NB4 (cell line): Measurements from ENCODE around the gene MYH9.

Source experiments
- MYC ChIP-seq: IDR thresholded peaks from 2 replicates; pipeline ENCODE4 v1.6.1; 2011; ENCODE audit warnings: low read depth, low read length
- POLR2A ChIP-seq: IDR thresholded peaks from 2 replicates; pipeline ENCODE4 v1.6.1; 2011; ENCODE audit warnings: mild to moderate bottlenecking; ENCODE audit not compliant: insufficient read length; ENCODE audit errors: extremely low read depth
- TF ChIP-seq, protein P1 (sequence below): IDR thresholded peaks from one replicate; pipeline ENCODE4 v1.5.1; 2012; ENCODE audit warnings: low read depth, low read length
- TF ChIP-seq, protein P2 (sequence below): IDR thresholded peaks from 2 replicates; pipeline ENCODE4 v1.6.1; 2011; ENCODE audit warnings: low read depth, low read length

DNA sequence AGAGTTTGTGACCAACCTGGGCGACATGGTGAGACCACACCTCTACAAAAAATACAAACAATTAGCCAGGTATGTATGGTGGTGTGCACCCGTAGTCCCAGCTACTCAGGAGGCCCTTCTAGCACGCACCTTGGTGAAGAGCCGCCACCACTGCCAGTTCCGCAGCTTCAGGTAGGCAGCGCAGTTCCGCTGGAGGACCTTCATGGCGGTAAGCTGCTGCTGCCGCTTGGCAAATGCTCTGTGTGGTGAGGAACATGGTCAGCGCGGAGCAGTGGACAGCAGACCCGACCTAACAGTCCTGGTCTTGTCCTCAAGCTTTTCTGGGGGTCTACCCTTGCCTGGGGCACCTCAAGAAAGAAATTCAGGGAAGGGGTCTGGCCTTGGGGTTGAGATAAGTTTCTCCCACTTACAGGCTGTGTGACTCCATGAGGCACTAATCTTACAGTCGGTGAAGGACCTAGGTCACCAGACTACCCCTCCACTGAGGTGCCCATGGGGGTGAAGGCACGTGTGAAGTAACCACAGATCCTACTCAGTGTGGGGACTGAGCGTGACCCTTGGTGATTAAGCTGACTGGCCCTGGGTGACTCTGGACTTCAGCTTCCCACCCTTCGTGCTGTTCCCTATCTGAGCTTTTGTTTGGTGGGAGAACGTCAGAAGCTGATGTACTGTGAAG, 85.2 kb downstream of the MYH9 start:
- TF ChIP-seq, protein P1, sequence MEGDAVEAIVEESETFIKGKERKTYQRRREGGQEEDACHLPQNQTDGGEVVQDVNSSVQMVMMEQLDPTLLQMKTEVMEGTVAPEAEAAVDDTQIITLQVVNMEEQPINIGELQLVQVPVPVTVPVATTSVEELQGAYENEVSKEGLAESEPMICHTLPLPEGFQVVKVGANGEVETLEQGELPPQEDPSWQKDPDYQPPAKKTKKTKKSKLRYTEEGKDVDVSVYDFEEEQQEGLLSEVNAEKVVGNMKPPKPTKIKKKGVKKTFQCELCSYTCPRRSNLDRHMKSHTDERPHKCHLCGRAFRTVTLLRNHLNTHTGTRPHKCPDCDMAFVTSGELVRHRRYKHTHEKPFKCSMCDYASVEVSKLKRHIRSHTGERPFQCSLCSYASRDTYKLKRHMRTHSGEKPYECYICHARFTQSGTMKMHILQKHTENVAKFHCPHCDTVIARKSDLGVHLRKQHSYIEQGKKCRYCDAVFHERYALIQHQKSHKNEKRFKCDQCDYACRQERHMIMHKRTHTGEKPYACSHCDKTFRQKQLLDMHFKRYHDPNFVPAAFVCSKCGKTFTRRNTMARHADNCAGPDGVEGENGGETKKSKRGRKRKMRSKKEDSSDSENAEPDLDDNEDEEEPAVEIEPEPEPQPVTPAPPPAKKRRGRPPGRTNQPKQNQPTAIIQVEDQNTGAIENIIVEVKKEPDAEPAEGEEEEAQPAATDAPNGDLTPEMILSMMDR: no peak
- TF ChIP-seq POLR2A: no peak
- TF ChIP-seq, protein P2, sequence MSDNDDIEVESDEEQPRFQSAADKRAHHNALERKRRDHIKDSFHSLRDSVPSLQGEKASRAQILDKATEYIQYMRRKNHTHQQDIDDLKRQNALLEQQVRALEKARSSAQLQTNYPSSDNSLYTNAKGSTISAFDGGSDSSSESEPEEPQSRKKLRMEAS: no peak
- TF ChIP-seq MYC: no peak
